HG03066 (cell line): Measurements from ENCODE around the gene CCL25.
"Not testable (repeated sequence)": the region's sequence is repeated elsewhere in the genome, so short reads cannot be mapped to it uniquely, and the experiment has no call there.

Experiments
- ATAC-seq: cut with Tn5 transposase; IDR thresholded peaks from one replicate; pipeline ENCODE4 v1.9.1; 2021; ENCODE audit warnings: low read depth; ENCODE audit not compliant: unreplicated experiment

The CCL25 gene

GRCh38 chr19:8052464-8052859 is at the start of gene CCL25:
TSS of gene CCL25 (plus strand) at chr19:8052760. CDS start at chr19:8053050, 290 bp downstream.
- no peak for ATAC-seq

DNA sequence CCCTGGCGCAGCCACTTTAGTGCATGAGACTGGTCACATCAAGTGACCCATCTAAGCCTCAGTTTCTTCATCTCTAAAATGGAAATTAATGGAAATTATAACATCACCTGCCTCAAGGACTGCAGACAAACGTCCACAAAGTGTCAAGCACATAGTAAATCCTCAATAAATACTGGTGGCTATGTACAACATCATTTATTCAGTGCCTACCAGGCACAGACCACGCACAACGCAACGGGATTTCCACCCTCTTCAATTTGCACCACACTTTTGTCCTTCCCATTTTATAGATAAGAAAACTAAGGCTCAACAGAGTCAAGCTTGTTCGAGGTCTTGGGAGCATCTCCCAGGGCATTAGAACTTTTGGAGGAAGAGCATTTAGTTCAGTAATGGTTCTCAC is 48.6 kb upstream of the CCL25 start:
- ATAC-seq = no peak

GRCh38 chr19:8004723-8005513 is 47.6 kb upstream of the CCL25 start:
- peak; percentile 21 for ATAC-seq

DNA sequence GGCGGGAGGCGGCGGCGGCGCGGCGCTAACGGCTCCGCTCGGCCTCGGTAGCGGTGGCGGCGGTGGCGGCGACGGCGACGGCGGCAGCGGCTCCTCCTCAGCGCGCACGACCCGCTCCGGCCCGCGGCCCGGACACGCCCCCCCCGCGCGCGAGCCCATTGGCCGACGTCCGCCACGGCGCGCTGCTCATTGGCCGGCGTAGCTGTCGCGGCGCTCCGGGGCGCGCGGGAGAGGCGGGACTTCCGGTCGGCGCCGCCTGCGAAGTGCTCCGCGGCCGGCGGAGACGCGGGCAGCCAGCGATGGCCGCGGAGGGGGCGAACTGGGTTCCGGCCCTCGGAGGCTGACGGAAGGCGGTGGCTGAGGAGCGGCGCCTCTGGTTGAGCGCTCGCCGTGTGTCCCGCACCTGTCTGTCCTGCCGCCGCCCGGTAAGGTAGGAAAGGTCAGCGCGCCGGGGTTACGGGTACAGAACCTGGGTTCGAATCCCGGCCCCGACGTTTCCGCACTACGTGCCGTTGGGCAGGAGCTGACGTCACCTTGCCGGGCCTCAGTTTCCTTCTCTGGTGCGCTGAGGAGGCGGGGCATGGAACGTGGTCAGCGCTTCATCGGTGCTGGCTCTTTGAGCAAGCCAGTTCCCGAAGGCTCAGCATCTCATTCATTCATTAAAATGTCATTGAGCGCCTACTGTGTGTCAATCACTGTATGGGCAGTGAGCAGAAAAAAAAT is 46.9 kb upstream of the CCL25 start, which contains the start of gene ELAVL1:
TSS of gene ELAVL1 (minus strand) at position 108 of the 723 bp plus-strand sequence. CDS start 13,826 bp downstream, outside the sequence.
- ATAC-seq = peak; percentile 63

- no peak for ATAC-seq
Measured at GRCh38 chr19:8017808-8018207, 34.8 kb upstream of the CCL25 start.

DNA sequence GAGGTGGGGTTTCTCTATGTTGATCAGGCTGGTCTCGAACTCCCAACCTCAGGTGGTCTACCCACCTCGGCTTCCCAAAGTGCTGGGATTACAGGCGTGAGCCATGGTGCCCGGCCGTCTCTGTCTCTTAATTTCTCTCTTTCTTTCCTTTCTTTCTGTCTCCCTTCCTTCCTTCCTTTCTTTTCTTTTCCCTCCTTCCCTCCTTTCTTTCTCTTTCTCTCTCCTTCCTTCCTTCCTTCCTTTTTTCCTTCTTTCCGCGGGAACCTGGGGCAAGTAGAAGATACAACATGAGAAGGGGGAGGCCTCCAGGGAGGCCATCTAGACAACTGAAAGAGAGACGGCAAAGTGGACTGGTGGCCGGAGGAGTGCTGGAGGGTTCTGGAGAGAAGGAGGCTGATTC is 31.9 kb upstream of the CCL25 start:
- no peak for ATAC-seq

DNA sequence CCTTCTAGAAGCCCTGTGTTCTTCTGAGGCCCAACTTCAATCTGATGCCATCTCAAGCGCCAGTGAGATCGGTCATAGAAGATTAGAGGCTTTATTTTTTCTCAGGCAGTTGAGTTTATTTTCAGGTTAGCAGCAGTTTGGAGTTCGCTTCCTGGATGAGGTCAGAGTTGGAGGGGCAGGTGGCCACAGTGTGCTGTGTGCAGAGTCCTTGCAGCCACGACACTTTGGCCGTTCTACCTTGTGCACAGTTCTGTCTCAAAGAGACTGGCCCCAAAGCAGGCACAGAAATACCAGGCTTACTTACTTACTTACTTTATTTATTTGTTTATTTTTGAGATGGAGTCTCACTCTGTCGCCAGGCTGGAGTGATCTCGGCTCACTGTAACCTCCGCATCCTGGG is 31.2 kb upstream of the CCL25 start:
- no peak for ATAC-seq

DNA sequence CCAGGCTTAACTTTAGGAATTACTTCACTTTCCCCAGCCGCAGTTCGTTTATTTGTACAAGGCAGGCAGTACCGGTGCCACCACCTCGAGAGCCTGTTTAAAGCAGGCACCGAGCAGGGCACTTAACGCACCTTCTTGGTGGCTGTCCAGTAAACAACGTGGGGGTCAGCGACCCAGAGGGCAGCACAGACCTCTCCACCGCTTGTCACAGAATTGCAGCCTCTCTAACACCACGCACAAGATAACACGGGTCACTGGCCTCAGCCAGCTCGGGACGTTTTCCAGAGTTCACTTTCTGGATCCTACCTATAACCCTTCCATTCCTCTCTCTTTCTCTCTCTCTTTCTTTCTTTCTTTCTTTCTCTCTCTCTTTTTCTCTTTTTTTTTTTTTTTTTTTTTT is 30.3 kb upstream of the CCL25 start:
- no peak for ATAC-seq

- no peak for ATAC-seq
Measured at GRCh38 chr19:8023371-8023770, 29.2 kb upstream of the CCL25 start.

GRCh38 chr19:8024256-8024655 is 28.3 kb upstream of the CCL25 start:
- not testable (repeated sequence) for ATAC-seq

- ATAC-seq = no peak
Measured at GRCh38 chr19:8025316-8025715, 27.2 kb upstream of the CCL25 start.

DNA sequence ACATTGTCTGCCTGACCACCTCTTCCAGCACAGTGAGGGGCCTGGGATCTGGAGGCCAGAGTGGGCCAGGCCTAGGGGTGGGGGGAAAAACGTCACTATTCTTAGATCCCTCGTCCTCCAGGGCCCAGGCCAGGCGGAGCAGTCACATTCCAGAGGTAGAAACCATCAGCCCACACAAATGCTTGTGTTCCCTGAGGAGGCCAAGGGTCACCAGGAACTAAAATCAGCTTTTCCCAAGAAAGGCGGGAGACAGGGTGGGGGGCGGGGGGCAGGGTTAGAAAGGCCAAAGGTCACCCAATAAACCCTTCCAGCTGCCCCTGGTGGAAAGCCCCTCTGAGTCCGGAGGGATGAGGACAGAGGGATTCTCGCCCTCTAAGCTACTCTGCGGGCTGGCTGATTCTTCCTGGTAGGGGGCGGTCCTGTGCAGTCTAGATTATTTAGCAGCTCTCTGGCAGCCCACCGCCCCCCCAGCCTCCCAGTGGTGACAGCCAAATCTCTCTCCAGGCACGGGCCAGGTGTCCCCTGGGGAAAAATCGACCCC is 23.5 kb upstream of the CCL25 start:
- no peak for ATAC-seq

DNA sequence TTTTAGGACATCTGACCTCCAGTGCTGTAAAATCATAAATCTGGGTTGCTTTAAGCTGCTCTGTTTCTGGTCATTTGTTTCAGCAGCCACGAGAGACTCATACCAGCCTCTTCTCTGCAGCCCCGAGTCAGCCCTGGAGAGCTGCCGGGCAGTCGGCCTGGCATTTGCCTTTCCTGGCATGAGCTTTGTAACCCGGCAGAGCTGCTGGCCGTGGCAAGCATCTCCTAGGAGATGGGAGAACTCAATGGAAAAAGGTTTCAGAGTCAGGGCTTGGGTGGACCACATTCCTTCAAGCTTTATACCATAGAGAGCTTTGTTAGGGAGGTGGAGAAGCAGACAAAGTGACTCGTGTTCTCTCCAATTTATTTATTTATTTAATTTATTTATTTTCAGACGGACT is 21.6 kb upstream of the CCL25 start:
- ATAC-seq = no peak

GRCh38 chr19:8033287-8034177 is 19.0 kb upstream of the CCL25 start:
- not testable (repeated sequence) for ATAC-seq

DNA sequence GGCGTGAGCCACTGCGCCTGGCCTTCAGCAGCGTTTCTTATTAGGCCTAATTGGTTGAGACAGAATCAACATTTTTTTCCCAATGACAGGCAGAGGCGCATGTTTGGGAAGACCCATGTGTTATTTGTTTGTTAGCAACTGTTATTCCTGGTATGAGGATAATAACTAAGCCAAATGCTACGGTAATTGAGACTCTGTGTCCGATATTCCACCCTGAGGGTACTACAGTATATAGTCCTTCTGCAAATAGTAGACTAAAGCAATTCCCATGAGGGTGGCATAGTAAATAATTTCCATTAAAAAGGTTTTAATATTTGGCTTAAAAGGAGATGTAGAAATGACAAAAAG is 18.4 kb upstream of the CCL25 start:
- no peak for ATAC-seq

DNA sequence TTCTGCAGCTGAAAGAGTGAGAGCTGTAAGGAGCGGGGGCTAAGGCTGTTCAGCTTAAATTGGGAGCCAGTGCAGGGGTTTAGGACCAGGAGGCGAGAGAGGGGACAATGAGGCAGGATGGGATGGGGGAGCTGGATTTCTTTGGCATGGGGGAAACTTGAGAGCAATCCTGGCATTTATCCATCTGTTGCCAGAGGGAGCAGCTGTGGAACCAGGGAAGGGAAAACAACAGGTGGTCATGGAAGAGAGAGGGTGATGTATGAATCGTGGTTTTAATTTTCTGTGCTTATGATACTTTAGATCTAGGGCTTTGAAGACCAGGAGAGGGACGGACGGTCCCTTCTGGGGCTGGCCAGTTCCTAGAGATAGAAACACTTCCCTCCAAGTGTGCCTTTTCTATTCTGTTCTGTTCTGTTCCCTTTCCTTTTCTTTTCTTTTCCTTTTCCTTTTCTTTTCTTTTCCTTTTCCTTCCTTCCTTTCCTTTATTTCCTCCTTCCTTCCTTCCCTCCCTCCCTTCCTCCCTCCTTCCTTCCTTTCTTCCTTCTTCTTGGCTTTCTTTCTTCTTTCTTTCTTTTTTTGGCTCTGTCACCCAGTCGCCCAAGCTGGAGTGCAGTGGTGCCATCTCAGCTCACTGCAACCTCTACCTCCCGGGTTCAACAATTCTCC is 16.0 kb upstream of the CCL25 start:
- ATAC-seq = no peak

DNA sequence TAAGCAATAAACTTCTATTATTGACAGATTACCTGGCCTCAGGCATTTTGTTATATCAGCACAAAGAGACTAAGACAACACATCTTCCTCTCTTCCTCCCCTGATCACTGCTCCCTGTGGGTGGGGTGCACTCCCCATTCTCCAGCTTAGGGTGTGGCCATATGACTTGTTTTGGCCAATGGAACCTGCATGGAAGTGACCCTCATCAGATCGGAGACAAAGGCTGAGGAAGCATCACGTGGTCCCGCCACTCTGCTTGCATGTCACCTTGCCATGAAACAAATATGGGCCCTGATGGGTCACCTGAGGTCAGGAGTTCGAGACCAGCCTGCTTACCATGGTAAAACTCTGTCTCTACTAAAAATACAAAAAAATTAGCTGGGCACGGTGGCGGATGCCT is 13.7 kb upstream of the CCL25 start:
- ATAC-seq = no peak

DNA sequence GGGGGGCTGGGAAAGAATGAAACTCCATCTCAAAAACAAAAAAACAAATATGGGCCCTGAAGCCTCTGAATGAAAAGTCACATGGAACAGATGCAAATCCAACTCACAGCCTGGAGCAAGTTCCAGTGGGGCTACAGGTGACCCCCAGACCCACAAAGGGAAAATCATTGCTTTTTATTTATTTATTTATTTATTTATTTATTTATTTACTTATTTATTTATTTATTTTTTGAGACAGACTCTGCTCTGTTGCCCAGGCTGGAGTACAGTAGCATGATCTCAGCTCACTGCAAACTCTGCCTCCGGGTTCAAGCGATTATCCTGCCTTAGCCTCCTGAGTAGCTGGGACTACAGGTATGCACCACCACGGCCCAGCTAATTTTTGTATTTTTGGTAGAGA is 13.3 kb upstream of the CCL25 start:
- ATAC-seq = no peak

DNA sequence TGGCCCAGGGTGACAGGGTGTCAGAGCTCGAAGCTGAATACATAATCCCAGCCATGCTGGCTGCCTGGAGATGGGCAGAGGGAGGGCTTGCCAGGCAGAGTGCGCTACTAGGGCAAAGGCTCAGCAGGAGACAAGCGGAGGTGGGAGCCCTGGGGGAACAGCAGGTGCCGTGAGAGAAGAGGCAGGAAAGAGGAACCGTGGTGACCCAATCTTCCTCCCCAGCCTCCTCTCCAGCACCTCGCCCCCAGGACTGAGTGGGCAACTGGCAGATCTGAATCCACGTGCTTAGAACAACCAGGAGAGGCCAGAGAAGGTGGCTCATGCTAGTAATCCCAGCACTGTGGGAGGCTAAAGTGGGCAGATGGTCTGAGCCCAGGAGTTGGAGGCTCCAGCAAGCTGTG is 11.0 kb upstream of the CCL25 start:
- ATAC-seq = no peak

DNA sequence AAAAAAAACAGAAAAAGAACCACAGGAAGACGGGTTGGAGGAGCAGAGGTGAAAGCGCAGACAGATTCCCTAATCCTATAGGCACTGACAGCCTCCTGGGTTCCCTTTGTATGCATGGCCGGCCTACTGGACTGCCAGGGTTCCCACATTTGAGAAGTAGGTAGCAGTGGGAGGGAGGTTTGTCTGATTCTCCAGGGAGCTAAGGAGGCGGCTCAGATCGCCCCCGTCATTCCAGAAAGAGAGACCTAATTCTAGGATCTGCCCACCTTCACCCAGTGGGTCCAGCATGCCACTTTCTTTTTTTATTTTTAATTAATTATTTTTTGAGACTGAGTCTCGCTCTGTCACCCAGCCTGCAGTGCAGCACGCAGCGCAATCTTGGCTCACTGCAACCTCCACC is 9.7 kb upstream of the CCL25 start:
- ATAC-seq = no peak
